ENCODE results near the gene CUL9.

- no peak for TF ChIP-seq CTCF (conservative IDR thresholded peaks at IDR 0.05 in 1 of 2, IDR thresholded peaks at IDR 0.05 in 1 of 2; ENCODE audit: low read depth in 1 of 2, low read length in 2 of 2)
- TF ChIP-seq EZH2 (IDR thresholded peaks at IDR 0.05; ENCODE audit: low read length, missing control alignments), result no peak
Observed at GRCh38 chr6:43187821-43188220, 5.8 kb downstream of the CUL9 start.

Data from fibroblast of lung (primary cell).